T follicular helper cell (primary cell): ENCODE results near the gene BMP3.

ENCODE experiments used
- DNase-seq: peaks from one replicate; pipeline ENCODE4 v3.0.0-alpha.2; 2020; ENCODE audit warnings: low read depth

The BMP3 gene

GRCh38 chr4:81106150-81106549 is 75.6 kb downstream of the BMP3 start:
- no peak for DNase-seq
